Astrocyte of the hippocampus (primary cell): ENCODE measurements around the gene GAS6.
"Not testable (repeated sequence)": the region's sequence is repeated elsewhere in the genome, so short reads cannot be mapped to it uniquely, and the experiment has no call there.

Experiments used
- DNase-seq: peaks from one replicate; pipeline ENCODE4 v3.0.0; 2011; ENCODE audit warnings: low read depth, low spot score

GAS6 gene

GRCh38 chr13:113808058-113808834, 55.6 kb downstream of the GAS6 start:
- no peak for DNase-seq

- DNase-seq: no peak
Measured at GRCh38 chr13:113806526-113806925, 57.4 kb downstream of the GAS6 start.

GRCh38 chr13:113806104-113806471, 57.8 kb downstream of the GAS6 start:
- DNase-seq: no peak

GRCh38 chr13:113805431-113806103, 58.3 kb downstream of the GAS6 start:
- DNase-seq: no peak

GRCh38 chr13:113804703-113805430, 59.0 kb downstream of the GAS6 start:
- no peak for DNase-seq

DNA sequence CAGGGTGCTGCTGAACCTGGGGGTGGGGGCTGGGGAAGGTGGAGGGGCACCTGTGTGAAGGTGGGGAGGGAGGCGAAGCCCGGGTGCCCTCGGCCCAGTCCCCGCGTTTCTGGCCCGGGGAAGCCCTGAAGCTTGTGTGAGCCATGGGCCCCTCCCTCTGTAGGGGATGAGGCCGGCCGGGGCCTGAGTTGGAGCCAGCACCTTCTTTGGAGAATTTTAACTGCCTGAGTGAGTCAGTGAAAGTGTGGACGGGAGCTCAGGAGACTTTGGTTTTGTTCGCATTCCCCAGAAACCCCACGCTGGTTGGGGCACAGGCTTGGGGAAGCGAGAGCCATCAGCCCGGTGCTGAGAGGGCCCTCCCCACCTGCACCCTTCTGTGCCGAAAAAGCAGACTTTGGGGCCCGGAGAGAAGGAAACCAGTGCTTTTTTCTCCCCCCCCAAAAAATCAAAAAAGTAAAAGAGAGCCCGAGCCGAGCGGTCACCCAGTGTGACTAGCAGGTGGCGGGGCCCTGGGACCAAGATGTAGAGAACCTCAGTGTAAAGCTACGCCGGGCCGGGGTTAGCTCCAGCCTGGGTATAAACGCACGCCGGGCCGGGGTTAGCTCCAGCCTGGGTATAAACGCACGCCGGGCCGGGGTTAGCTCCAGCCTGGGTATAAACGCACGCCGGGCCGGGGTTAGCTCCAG, 59.7 kb downstream of the GAS6 start:
- peak; percentile 73 for DNase-seq

- no peak for DNase-seq
Measured at GRCh38 chr13:113803409-113804016, 60.4 kb downstream of the GAS6 start.

GRCh38 chr13:113802761-113803160, 61.1 kb downstream of the GAS6 start:
- DNase-seq: no peak

GRCh38 chr13:113802090-113802531, 61.8 kb downstream of the GAS6 start:
- peak; percentile 64 for DNase-seq

DNA sequence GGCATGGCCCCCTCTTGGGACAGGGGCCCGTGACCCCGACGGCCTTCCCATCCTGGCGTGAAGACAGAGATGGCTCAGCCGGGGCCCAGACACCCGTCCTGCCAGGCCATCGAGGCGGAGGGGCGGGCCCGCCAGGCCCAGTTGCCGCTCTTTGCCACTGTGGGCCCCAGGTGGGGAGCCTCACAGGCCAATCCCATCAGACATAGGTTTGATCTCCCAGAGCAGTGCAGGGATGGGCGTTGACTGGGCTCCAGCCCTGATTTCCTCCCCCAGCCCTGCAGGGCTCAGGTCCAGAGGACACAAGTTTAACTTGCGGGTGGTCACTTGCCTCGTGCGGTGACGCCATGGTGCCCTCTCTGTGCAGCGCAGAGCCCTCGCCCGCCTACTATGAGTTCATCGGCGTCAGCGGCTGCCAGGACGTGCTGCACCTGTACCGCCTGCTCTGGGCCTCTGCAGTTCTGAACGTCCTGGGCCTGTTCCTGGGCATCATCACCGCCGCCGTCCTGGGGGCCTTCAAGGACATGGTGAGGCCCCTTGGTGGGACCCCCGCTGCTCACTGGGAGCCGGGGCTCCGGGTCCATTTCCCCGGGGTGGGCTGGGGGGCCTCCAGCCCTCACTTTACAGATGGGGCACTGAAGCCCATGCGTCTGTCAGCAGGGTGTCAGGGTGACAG, 62.5 kb downstream of the GAS6 start:
- DNase-seq: no peak

- no peak for DNase-seq
Measured at GRCh38 chr13:113800576-113800926, 63.3 kb downstream of the GAS6 start.

GRCh38 chr13:113798200-113798811, 65.6 kb downstream of the GAS6 start:
- DNase-seq: no peak

GRCh38 chr13:113796964-113797676, 66.8 kb downstream of the GAS6 start:
- DNase-seq: no peak

- no peak for DNase-seq
Measured at GRCh38 chr13:113796211-113796963, 67.5 kb downstream of the GAS6 start.

DNA sequence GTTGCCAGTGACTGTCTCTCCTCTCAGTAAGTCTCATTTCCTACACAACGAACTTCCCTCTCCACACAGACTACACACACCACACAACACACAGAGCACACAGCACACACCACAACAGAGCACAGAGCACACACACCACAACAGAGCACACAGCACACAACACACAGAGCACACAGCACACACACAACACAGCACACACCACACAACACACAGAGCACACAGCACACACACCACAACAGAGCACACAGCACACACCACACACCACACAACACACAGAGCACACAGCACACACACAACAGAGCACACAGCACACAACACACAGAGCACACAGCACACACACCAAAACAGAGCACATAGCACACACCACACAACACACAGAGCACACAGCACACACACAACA, 68.5 kb downstream of the GAS6 start:
- DNase-seq: not testable (repeated sequence)

- DNase-seq: no peak
Measured at GRCh38 chr13:113794764-113795173, 69.1 kb downstream of the GAS6 start.

DNA sequence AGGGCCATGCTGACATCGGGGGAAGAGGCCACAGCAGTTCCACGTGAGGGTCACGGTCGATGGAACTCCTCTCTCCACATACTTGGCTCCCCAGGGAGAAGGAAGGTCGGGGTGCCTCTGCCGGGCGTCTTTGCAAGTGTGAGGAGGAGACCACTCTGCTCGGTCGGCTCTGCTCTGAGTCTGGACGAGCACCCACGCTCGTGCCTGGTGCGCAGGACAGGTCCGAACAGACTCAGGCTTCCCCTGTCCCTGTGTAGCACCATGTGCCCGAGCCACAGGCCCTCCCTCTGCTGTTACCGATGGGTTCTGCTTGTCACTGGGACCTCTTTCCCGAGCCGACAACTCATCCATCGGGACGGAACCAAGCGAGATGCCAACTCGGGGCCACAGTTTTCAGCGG, 69.8 kb downstream of the GAS6 start:
- no peak for DNase-seq

DNA sequence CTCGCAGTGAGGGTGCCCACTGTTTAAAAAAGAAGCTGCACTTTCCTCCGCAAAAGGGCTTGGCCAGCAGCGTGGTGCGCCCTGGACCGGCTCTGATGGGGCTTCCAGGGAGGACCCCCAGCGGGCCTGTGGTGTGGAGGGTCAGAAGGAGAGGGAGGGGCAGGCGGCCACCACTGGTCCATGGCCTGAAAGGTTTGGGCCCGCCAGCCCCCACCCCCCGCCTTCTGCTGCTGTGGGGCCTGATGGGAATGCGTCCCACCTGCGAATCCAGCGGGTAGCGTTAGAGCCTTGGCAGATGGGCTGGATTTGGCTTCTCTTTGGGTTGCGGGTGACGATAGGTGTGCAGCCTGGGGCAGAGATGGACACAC, 70.2 kb downstream of the GAS6 start:
- no peak for DNase-seq
